Activated naive CD8-positive, alpha-beta T cell treated with anti-CD3 and anti-CD28 coated beads, Interleukin-2, amount 10 ng/mL, durations not matched to agents 7 days and 5 days (primary cell): ENCODE results near the gene ZNF544. TPM values are rescaled to one million over a fixed set of nuclear protein-coding genes. Genes with fewer than 3 reads are reported as not detected.

Experiments
- ATAC-seq: fragments of 150-1000 bp; cut with Tn5 transposase; one replicate; pipeline ENCODE4 v1.10.0; 2021; ENCODE audit warnings: low read depth, moderate library complexity
- POLR2A ChIA-PET: fragments of 350-600 bp; sonication (Branson Sonifier 250); formaldehyde crosslinking; loops from one replicate; lab custom pipeline; 2021; ENCODE audit warnings: antibody characterized with exemption; lab: Charles Lee
- DNase-seq: peaks from one replicate; pipeline ENCODE4 v3.0.0; 2021
- H3K27ac Mint-ChIP-seq: one replicate; pipeline ENCODE4 v1.8.0; 2022; ENCODE audit warnings: mild to moderate bottlenecking, mixed read lengths
- H3K27me3 Mint-ChIP-seq: one replicate; pipeline ENCODE4 v1.8.0; 2022; ENCODE audit warnings: mild to moderate bottlenecking, moderate library complexity, mixed read lengths
- H3K36me3 Mint-ChIP-seq: one replicate; pipeline ENCODE4 v1.8.0; 2021; ENCODE audit warnings: mild to moderate bottlenecking, mixed read lengths
- H3K4me1 Mint-ChIP-seq: one replicate; pipeline ENCODE4 v1.8.0; 2021; ENCODE audit warnings: mixed read lengths
- H3K4me3 Mint-ChIP-seq: one replicate; pipeline ENCODE4 v1.8.0; 2022; ENCODE audit warnings: mild to moderate bottlenecking, moderate library complexity, mixed read lengths
- H3K9me3 Mint-ChIP-seq: one replicate; pipeline ENCODE4 v1.8.0; 2021; ENCODE audit warnings: mixed read lengths
- total RNA-seq, 2 experiments: library from RNA; stranded (reverse); gene quantifications; one replicate each; pipeline ENCODE4 v1.2.3, GENCODE V29; 2021

The ZNF544 gene
- total RNA-seq, 2 experiments from 2014 or later = 54.0 to 62.7 TPM

DNA sequence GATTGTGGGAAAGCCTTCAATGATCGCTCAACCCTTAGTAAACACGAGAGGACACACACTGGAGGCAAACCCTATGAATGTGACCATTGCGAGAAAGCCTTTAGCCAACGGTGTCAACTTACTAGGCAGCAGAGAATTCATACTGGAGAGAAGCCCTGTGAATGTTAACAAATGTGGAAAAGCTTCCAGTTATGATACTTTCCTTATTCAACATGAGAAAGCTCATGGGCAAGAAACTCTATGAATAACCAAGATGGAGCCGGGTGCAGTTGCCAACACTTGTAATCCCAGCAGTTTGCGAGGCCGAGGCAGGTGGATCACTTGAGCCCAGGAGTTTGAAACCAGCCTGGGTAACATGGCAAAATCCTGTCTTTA is 34.2 kb downstream of the ZNF544 start:
- no peak for DNase-seq
- Mint-ChIP-seq H3K36me3 (peaks cover 80% of the 10 kb centered on the region), H3K27ac (no peak overlapping the region), H3K4me3 (no peak overlapping the region), H3K4me1 (no peaks in the 10 kb centered on the region), H3K9me3 (peaks cover 31% of the 10 kb centered on the region), H3K27me3 (no peaks in the 10 kb centered on the region)
- ATAC-seq = no peak
- POLR2A ChIA-PET = interaction anchor here (0.8 kb wide), 1 partner anchor 58 kb away, joined by 3 read pairs; no protein-coding TSS in a partner anchor

DNA sequence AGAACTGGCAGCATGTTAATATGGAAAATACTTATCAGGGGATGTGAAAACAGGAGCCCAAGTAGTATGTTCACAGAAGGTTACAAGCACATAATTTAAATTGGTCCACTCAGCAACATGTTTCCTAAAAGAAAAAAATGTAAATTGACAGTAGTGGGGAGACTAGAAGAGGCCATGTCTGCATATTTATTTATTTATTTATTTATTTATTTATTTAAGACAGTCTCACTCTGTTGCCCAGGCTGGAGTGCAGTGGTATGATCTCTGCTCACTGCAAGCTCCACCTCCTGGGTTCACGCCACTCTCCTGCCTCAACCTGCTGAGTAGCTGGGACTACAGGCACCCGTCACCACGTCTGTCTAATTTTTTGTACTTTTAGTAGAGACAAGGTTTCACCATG is 36.4 kb downstream of the ZNF544 start:
- Mint-ChIP-seq H3K27me3 (no peaks in the 10 kb centered on the region), H3K4me3 (no peak overlapping the region), H3K4me1 (no peaks in the 10 kb centered on the region), H3K27ac (no peak overlapping the region), H3K36me3 (peaks cover 70% of the 10 kb centered on the region), H3K9me3 (peaks cover 25% of the 10 kb centered on the region)
- POLR2A ChIA-PET = no interaction called here
- no peak for DNase-seq
- no peak for ATAC-seq

DNA sequence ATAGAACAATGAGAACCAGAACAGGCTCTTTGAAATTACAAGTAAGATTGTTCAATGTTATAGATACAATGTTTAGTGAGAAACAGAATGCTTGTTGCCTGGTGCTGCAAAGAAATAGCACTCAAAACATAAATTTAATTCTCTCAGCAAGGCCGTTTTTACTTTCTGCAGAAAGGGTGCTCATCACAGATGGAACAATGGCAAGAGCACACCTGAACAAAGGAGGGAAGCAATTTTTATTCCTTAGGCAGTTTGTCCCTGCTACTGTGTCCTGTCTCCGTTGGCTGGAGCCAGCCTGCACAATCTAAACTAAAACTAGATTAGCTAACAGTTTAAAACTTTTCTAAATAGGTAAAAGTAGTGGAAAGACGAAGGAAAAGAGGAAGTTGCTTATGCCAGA is 39.6 kb downstream of the ZNF544 start:
- peaks cover 20% of the 10 kb centered on the region for H3K9me3 Mint-ChIP-seq
- ATAC-seq (no peak), DNase-seq (no peak)
- POLR2A ChIA-PET = no interaction called here
- no peaks in the 10 kb centered on the region for H3K4me1 Mint-ChIP-seq
- H3K36me3 Mint-ChIP-seq = peaks cover 67% of the 10 kb centered on the region
- no peak overlapping the region for H3K27ac Mint-ChIP-seq
- no peaks in the 10 kb centered on the region for H3K27me3 Mint-ChIP-seq
- no peak overlapping the region for H3K4me3 Mint-ChIP-seq

DNA sequence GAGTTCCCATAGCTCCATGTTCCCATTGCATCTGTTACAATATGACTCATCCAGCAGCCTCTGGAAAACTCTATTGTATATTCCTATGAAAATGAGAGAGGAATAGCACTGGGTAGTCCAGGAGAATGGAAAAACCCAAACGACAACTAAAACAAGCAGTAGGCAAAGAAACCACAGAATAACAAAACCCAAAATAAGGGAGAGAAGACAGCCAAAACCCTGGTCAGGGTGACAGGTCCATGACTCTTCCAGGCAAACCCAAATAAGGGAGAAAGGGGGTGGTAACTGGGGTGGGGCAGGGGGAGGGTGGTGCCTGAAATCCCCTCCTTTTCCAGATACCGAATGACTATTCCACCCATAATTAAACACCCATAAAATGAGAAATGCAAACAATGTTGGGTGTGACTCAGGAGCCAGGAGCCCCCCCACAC is 46.1 kb downstream of the ZNF544 start:
- Mint-ChIP-seq H3K9me3 (peaks cover 14% of the 10 kb centered on the region), H3K27me3 (no peaks in the 10 kb centered on the region), H3K4me3 (no peak overlapping the region), H3K27ac (no peak overlapping the region), H3K36me3 (peaks cover 62% of the 10 kb centered on the region), H3K4me1 (peaks cover 6% of the 10 kb centered on the region)
- DNase-seq = no peak
- POLR2A ChIA-PET = no interaction called here
- no peak for ATAC-seq

DNA sequence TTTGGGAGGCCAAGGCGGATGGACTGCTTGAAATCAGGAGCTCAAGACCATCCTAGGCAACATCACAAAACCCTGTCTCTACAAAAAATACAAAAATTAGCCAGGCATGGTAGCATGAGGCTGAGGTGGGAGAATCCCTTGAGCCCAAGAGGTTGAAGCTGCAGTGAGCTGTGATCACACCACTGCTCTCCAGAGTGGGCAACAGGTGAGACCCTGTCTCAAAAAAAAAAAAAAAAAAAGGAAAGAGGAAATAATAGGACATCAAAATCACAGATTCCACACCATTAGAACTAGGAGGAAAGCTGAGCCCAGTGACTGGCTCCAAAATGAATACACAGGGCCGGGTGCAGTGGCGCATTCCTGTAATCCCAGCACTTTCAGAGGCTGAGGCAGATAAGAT is 46.9 kb downstream of the ZNF544 start:
- Mint-ChIP-seq H3K4me3 (no peak overlapping the region), H3K4me1 (peaks cover 13% of the 10 kb centered on the region), H3K27ac (no peak overlapping the region), H3K36me3 (peaks cover 61% of the 10 kb centered on the region), H3K9me3 (peaks cover 10% of the 10 kb centered on the region), H3K27me3 (no peaks in the 10 kb centered on the region)
- ATAC-seq = no peak
- POLR2A ChIA-PET = no interaction called here
- no peak for DNase-seq

DNA sequence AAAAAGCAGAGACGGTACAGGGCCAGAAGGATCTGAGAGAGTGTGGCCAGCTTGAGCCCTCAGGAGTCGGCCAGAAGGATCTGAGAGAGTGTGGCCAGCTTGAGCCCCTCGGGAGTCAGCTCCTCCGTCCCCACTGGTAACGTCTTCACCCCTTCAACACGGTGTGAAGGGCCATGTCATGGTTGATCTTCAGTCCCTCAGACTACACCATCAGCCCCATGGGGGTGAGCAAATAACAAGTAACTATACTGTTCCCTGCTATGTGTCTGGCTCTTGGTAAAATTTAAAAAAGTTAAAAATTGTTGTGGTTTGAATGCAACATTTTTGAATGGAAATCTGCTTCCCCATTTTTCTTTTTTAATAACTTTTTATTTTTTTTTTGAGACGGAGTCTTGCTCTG is 48.5 kb downstream of the ZNF544 start:
- no peak for DNase-seq
- Mint-ChIP-seq H3K27ac (no peak overlapping the region), H3K4me3 (peak overlapping the region; percentile 19), H3K4me1 (peaks cover 19% of the 10 kb centered on the region), H3K9me3 (peaks cover 10% of the 10 kb centered on the region), H3K36me3 (peaks cover 56% of the 10 kb centered on the region), H3K27me3 (no peaks in the 10 kb centered on the region)
- ATAC-seq = no peak
- POLR2A ChIA-PET = no interaction called here

DNA sequence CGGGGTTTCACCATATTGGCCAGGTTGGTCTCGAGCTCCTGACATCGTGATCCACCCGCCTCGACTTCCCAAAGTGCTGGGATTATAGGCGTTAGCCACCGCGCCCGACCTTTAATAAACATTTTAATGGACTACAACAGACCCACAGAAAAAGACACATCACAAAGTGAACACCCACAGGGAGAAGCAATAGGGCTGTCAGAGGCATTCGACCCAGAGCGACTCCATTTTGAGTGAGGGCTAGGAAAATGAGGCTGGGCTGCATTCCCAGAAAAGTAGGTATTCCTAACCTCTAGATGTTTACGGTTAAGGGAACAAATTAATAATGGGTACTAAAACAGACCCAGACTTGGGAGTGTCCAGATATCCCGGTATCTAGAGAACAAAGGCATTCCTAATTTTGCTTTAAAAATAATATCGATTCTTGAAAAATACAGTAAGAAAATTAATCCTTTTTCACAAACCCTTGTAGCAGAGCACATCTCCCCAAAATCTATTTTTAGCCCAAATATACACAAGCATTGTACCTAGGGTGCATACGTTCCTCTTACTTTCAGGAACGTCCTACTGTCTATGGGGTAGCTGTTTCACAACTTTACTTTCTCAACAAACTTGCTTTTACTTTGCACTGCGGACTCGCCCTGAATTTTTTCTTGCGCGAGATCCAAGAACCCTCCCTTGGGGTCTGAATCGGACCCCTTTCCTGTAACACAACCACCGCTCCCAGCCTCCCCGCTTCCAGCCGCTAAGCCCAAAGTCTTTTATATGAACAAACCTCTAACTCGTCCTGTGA is 49.2 kb downstream of the ZNF544 start:
- H3K36me3 Mint-ChIP-seq = peaks cover 54% of the 10 kb centered on the region
- DNase-seq (no peak), ATAC-seq (peak; percentile 5)
- peak overlapping the region; percentile 91 for H3K4me3 Mint-ChIP-seq
- POLR2A ChIA-PET = interaction anchor here (0.5 to 1.8 kb wide), 14 partner anchors 10 to 295 kb away, joined by 3 to 14 read pairs (median 4); partner anchors contain the start of genes ZBTB45, ZNF274, ZNF544 and ZNF584
- peaks cover 19% of the 10 kb centered on the region for H3K4me1 Mint-ChIP-seq
- peak overlapping the region; percentile 93 for H3K27ac Mint-ChIP-seq
- H3K9me3 Mint-ChIP-seq = peaks cover 10% of the 10 kb centered on the region
- H3K27me3 Mint-ChIP-seq = no peaks in the 10 kb centered on the region

DNA sequence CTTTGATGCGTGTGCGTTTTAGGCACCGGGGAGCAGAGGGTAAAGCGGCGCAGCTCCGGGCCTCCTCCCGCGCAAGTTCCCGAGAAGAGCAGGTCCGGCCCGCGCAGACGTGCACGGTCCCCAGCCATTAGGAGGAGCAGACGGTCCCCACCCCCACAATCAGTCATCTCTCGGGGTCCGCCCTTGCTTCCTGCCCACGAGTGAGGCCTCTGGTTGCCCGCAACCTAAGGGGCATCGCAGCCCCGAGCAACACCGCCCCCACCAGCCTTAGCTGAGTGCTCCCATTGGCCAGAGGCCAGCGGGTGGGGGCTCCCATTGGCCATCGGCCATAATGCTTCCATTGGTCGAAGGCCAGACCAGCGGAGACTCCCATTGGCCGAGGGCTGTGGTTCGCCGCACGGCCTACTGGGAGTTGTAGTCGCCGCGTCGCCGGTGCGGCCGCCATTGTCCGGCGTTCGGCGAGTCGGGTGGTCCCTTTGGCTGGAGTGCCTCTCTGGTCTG is 49.9 kb downstream of the ZNF544 start, which contains the start of gene ZNF8:
ZNF8 (plus strand) TSS at position 415 of the 501 bp plus-strand sequence. CDS start 127 bp downstream, outside the sequence.
- ATAC-seq = peak; percentile 99
- Mint-ChIP-seq H3K36me3 (peaks cover 55% of the 10 kb centered on the region), H3K4me1 (peaks cover 19% of the 10 kb centered on the region), H3K27ac (peak within 1 kb of the TSS; percentile 93), H3K4me3 (peak within 1 kb of the TSS; percentile 91), H3K9me3 (peaks cover 10% of the 10 kb centered on the region), H3K27me3 (no peaks in the 10 kb centered on the region)
- POLR2A ChIA-PET = interaction anchor here (0.5 to 1.8 kb wide), 14 partner anchors 9 to 294 kb away, joined by 3 to 14 read pairs (median 4); partner anchors contain the start of genes ZBTB45, ZNF274, ZNF544 and ZNF584
- DNase-seq = peak; percentile 94

DNA sequence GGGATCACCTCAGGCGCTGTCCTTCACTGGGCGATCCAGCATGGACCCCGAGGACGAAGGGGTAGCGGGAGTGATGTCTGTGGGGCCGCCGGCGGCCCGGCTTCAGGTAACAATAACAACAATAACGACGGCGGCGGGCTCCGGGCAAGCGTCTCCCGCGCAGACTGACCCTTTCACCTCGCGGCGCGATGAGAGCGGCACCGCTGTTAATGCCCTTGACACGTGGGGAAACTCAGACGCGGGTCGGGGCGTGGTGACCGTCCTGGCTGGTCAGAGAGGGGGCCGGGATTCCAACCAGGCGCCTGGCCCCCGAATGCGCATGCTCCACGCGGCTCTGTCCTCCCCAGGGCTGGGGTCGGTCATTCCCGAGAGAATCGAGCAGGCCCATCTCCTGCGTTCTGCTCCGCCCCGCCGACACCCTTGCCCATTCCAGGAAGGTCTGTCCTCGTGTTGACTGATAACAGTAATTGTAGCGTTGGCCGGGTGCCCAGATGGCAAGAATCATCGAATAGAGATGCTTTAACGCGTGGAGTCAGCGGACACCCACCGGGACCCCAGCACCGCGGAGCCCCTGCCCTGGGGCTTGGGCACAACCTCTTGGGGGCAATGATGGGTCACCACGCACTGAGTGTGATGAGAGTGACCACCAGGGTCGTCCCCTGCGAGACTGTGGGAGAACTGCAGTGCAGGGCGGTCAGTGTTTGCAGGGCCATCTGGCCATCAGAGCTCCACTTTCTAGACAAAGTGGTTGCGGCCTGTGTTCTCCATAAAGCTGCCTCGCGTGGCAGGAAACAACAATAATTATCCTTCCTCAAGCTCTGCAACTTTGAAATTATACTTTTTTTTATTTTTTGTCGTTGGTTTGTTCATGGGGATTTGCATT is 50.6 kb downstream of the ZNF544 start:
- Mint-ChIP-seq H3K9me3 (peaks cover 8% of the 10 kb centered on the region), H3K27ac (peak overlapping the region; percentile 93), H3K36me3 (peaks cover 51% of the 10 kb centered on the region), H3K4me1 (peaks cover 19% of the 10 kb centered on the region), H3K27me3 (no peaks in the 10 kb centered on the region), H3K4me3 (peak overlapping the region; percentile 91)
- no peak for ATAC-seq
- no peak for DNase-seq
- POLR2A ChIA-PET = interaction anchor here (0.6 to 1.8 kb wide), 12 partner anchors 15 to 1039 kb away, joined by 3 to 14 read pairs (median 4); partner anchors contain the start of genes ZBTB45, ZNF274, ZNF544 and ZNF584

DNA sequence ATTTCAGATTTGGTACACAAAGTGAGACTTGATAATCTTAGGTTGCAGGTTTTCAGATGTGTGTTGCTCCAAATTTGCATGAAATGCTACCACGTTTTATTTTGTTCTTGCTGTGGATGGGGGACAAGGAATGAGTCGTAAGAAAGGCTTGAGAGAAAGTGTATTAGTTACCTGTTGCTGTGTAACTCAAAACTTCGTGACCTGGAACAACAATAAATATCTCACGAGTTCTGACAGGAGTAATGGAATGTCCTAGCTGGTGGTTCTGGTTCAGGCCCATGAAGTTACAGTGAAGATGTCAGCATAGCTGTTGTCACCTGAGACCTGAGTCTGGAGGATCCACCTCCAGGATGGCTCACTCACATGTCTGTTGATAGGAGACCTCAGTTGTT is 51.2 kb downstream of the ZNF544 start:
- peak overlapping the region; percentile 91 for H3K4me3 Mint-ChIP-seq
- POLR2A ChIA-PET = interaction anchor here (0.6 to 1.8 kb wide), 4 partner anchors 29 to 1039 kb away, joined by 3 to 7 read pairs (median 4); partner anchors contain the start of genes ZNF274, ZNF805 and ZSCAN22
- H3K27ac Mint-ChIP-seq = peak overlapping the region; percentile 93
- ATAC-seq (no peak), DNase-seq (no peak)
- peaks cover 19% of the 10 kb centered on the region for H3K4me1 Mint-ChIP-seq
- H3K36me3 Mint-ChIP-seq = peaks cover 47% of the 10 kb centered on the region
- H3K27me3 Mint-ChIP-seq = no peaks in the 10 kb centered on the region
- peaks cover 8% of the 10 kb centered on the region for H3K9me3 Mint-ChIP-seq

DNA sequence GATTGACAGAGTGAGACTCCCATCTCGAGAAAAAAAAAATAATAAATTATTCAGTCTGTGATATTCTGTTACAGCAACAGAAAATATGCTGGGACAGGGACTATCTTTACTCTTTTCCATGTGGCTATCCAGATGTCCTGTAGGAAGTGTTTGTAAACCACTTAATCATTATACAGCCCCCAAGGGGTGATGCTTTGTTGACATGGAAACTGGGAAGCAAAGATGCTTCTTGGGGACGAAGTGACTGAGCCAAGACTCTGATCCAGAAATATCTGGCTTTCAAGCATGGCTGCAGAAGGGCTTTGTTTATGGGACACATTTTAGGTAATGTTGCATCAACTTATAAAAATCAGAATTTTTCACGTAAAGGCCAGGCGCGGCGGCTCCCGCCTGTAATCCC is 55.5 kb downstream of the ZNF544 start:
- POLR2A ChIA-PET = no interaction called here
- Mint-ChIP-seq H3K4me3 (no peak overlapping the region), H3K27ac (no peak overlapping the region), H3K4me1 (peaks cover 19% of the 10 kb centered on the region), H3K27me3 (no peaks in the 10 kb centered on the region), H3K36me3 (peaks cover 67% of the 10 kb centered on the region), H3K9me3 (peaks cover 7% of the 10 kb centered on the region)
- DNase-seq (no peak), ATAC-seq (no peak)

DNA sequence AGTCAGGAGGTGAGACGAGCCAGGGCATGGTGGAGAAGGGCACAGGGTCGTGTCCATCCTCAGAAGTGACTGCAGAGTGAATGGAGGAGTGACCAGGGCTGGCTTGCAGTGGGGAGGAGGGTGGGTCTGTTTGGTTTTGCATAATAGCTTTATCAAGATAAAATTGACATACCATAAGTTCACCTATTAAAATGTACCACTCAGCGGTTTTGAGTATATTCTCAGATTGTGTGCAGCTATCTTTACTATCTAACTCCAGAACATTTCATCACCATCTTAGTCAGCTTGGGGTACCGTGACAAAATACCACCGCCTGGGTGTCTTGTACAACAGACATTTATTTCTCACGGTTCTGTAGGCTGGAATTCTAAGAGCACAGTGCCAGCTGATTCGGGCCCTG is 63.2 kb downstream of the ZNF544 start:
- Mint-ChIP-seq H3K4me1 (no peaks in the 10 kb centered on the region), H3K27ac (no peak overlapping the region), H3K4me3 (no peak overlapping the region), H3K36me3 (peaks cover 94% of the 10 kb centered on the region), H3K27me3 (no peaks in the 10 kb centered on the region), H3K9me3 (peaks cover 25% of the 10 kb centered on the region)
- POLR2A ChIA-PET = no interaction called here
- DNase-seq (no peak), ATAC-seq (no peak)
